ENCODE results near the gene FNDC3A. TPM values are rescaled to one million over a fixed set of nuclear protein-coding genes. Genes with fewer than 3 reads are reported as not detected.
A peak's percentile ranks its signal among the peaks of the same experiment; 100 is the strongest.

FNDC3A gene
- total RNA-seq, result 10 to 100 TPM; 25.7 to 26.6 TPM

- POLR2A ChIA-PET, result interaction anchor here (0.5 to 4.3 kb wide), 10 partner anchors 10 to 939 kb away, joined by 3 to 13 read pairs (median 3); partner anchors contain the start of gene NUDT15
- peaks cover 39% of the 10 kb centered on the region for H3K36me3 Mint-ChIP-seq (ENCODE audit: low read depth)
- ATAC-seq (peak; percentile 78), DNase-seq (peak; percentile 92)
- intact Hi-C loops (cut with micrococcal nuclease), result loop anchor here (5.0 kb wide), 1 partner anchor 136 kb away; no protein-coding TSS in a partner anchor
- no peak for TF ChIP-seq CTCF (IDR thresholded peaks at IDR 0.05)
- CTCF ChIA-PET, result interaction anchor here (1.0 to 1.5 kb wide), 2 partner anchors 46 to 91 kb away, joined by 4 to 5 read pairs; no protein-coding TSS in a partner anchor
- no peaks in the 10 kb centered on the region for H3K27me3 Mint-ChIP-seq
- peaks cover 34% of the 10 kb centered on the region for H3K4me1 Mint-ChIP-seq (ENCODE audit: low read depth)
- H3K27ac Mint-ChIP-seq, result peak within 1 kb of the TSS; percentile 97
- peak within 1 kb of the TSS; percentile 93 for H3K4me3 Mint-ChIP-seq
- H3K9me3 Mint-ChIP-seq, result peaks cover 26% of the 10 kb centered on the region
Measured at GRCh38 chr13:48975856-48976575, at the start of gene FNDC3A. Gene FNDC3A, plus strand, starts transcription at chr13:48975912. Its CDS starts 30,279 bp downstream, at chr13:49006191.

DNA sequence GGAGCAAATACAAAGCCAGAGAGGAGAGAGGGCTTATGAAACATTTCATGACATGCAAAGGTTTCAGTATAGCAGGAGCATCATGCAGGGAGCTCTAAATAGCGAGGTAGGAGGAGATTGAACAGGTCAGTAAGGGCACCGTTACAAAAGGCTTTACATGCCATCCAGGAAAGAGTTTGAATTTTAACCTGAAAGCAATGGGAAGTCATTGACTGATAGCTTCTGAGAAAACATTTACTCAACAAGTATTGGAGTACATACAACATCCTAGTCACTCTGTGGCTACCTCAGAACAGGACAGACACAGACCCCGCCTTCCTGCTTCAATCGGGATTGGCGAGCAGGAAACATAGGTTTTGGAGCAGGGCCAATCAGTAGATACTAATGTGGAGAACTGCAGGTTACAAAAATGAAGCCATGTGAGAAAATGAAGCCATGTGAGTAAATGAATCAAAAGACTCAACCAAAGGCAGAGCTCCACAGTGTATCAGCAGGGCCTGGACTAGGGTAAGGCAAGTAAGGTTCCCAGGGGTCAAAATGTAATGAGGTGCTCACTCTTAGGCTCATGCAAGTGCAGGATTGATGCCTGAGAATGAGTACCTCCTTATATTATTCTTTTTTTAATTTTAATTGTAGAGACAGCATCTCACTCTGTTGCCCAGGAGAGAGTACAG, 46.8 kb upstream of the FNDC3A start:
- H3K4me3 Mint-ChIP-seq, result no peak overlapping the region
- POLR2A ChIA-PET, result no interaction called here
- H3K27me3 Mint-ChIP-seq, result peaks cover 8% of the 10 kb centered on the region
- DNase-seq (no peak), ATAC-seq (no peak)
- H3K9me3 Mint-ChIP-seq, result peaks cover 8% of the 10 kb centered on the region
- H3K27ac Mint-ChIP-seq, result no peak overlapping the region
- H3K36me3 Mint-ChIP-seq (ENCODE audit: low read depth), result no peaks in the 10 kb centered on the region
- CTCF ChIA-PET, result no interaction called here
- intact Hi-C loops (cut with micrococcal nuclease), result no loop called here
- no peak for TF ChIP-seq CTCF (IDR thresholded peaks at IDR 0.05)
- H3K4me1 Mint-ChIP-seq (ENCODE audit: low read depth), result no peaks in the 10 kb centered on the region

GRCh38 chr13:48930918-48931317, 44.8 kb upstream of the FNDC3A start:
- ChIA-PET POLR2A (no interaction called here), CTCF (interaction anchor here (1.7 kb wide), 1 partner anchor 10 kb away, joined by 3 read pairs; no protein-coding TSS in a partner anchor)
- intact Hi-C loops (cut with micrococcal nuclease), result no loop called here
- DNase-seq (no peak), ATAC-seq (no peak)
- Mint-ChIP-seq H3K36me3 (ENCODE audit: low read depth) (no peaks in the 10 kb centered on the region), H3K27ac (no peak overlapping the region), H3K4me3 (no peak overlapping the region), H3K27me3 (peaks cover 8% of the 10 kb centered on the region), H3K9me3 (peaks cover 15% of the 10 kb centered on the region), H3K4me1 (ENCODE audit: low read depth) (no peaks in the 10 kb centered on the region)
- no peak for TF ChIP-seq CTCF (IDR thresholded peaks at IDR 0.05)

DNA sequence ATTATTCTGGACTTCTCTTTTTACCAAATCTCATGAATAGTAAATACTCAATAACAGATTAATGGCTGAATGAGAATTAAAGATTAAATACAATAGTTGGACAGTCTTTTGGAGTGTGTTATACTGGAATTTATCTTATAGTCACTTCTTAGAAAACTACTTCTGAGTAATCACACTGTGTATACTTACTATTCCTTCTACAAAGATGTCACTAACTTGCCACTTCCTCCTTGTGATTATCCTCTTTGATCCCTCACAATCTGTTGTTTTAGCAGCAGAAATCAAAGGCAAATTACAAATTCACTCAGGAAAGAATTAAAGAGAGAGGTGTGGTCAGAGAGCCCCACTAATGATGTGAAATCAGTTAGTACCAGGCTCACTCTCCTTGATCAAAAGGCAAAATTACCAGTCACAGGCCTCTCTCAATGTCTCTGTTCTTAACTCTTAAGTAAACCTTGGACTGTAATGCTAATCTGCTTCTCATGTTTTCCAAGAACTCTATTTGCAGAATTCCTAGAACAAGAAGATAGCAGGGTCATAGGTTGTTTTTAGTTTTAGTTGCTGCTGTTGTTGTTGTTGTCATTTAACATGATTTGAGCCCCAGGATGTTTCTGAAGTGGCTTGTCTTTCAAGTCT, 37.3 kb upstream of the FNDC3A start:
- Mint-ChIP-seq H3K27me3 (peaks cover 5% of the 10 kb centered on the region), H3K36me3 (ENCODE audit: low read depth) (no peaks in the 10 kb centered on the region), H3K4me3 (no peak overlapping the region), H3K9me3 (peaks cover 12% of the 10 kb centered on the region), H3K27ac (peak overlapping the region; percentile 82), H3K4me1 (ENCODE audit: low read depth) (peaks cover 18% of the 10 kb centered on the region)
- DNase-seq (no peak), ATAC-seq (peak; percentile 63)
- POLR2A ChIA-PET, result no interaction called here
- CTCF ChIA-PET, result no interaction called here
- TF ChIP-seq CTCF (IDR thresholded peaks at IDR 0.05), result no peak
- intact Hi-C loops (cut with micrococcal nuclease), result no loop called here

Measured in activated CD8-positive, alpha-beta T cell treated with anti-CD3 and anti-CD28 coated beads for 36 hours (primary cell).